Naive B cell (primary cell): ENCODE results near the gene LGR6. TPM values are rescaled to one million over a fixed set of nuclear protein-coding genes. Genes with fewer than 3 reads are reported as not detected.
A peak's percentile ranks its signal among the peaks of the same experiment; 100 is the strongest.

Experiments used
- ATAC-seq, 2 donors: fragments of 150-1000 bp; cut with Tn5 transposase; 2 replicates each; pipeline ENCODE4 v1.10.0; 2021; ENCODE audit warnings: low read depth in 2 of 2, mild to moderate bottlenecking in 2 of 2, moderate library complexity in 2 of 2
- DNase-seq: peaks from one replicate; pipeline ENCODE4 v3.0.0; 2022
- H3K27ac Mint-ChIP-seq, 6 donors: one replicate each; pipeline ENCODE4 v1.8.0; 2020 to 2022; ENCODE audit warnings: mild to moderate bottlenecking in 6 of 6, mixed read lengths in 6 of 6, moderate library complexity in 5 of 6, inconsistent platforms in 2 of 6
- H3K27me3 Mint-ChIP-seq, 3 donors: one replicate each; pipeline ENCODE4 v1.8.0; 2021 to 2022; ENCODE audit warnings: mixed read lengths in 3 of 3, mild to moderate bottlenecking in 1 of 3
- H3K36me3 Mint-ChIP-seq, 2 donors: one replicate each; pipeline ENCODE4 v1.8.0; 2020 to 2022; ENCODE audit warnings: mixed read lengths in 2 of 2, inconsistent platforms in 1 of 2, mild to moderate bottlenecking in 1 of 2
- H3K4me1 Mint-ChIP-seq, 3 donors: one replicate each; pipeline ENCODE4 v1.8.0; 2020 to 2022; ENCODE audit warnings: mixed read lengths in 3 of 3, inconsistent platforms in 1 of 3, mild to moderate bottlenecking in 1 of 3, moderate library complexity in 1 of 3
- H3K4me3 Mint-ChIP-seq, 8 donors: one replicate each; pipeline ENCODE4 v1.8.0; 2020 to 2022; ENCODE audit warnings: mild to moderate bottlenecking in 8 of 8, mixed read lengths in 8 of 8, moderate library complexity in 8 of 8, inconsistent platforms in 2 of 8
- H3K9me3 Mint-ChIP-seq, 7 donors: one replicate each; pipeline ENCODE4 v1.8.0; 2020 to 2022; ENCODE audit warnings: mixed read lengths in 7 of 7, mild to moderate bottlenecking in 5 of 7, inconsistent platforms in 2 of 7, moderate library complexity in 1 of 7
- polyA plus RNA-seq, 6 donors: library from polyadenylated mRNA; unstranded; fragments of 300-500 nt; fragmentation: Illumina TruSeq; gene quantifications; one replicate each; pipeline ENCODE4 v1.2.3, GENCODE V29; 2021; ENCODE audit warnings: low read depth in 6 of 6

Gene LGR6
- polyA plus RNA-seq, 6 donors from 2014 or later = 0.22 TPM; not detected in 5

DNA sequence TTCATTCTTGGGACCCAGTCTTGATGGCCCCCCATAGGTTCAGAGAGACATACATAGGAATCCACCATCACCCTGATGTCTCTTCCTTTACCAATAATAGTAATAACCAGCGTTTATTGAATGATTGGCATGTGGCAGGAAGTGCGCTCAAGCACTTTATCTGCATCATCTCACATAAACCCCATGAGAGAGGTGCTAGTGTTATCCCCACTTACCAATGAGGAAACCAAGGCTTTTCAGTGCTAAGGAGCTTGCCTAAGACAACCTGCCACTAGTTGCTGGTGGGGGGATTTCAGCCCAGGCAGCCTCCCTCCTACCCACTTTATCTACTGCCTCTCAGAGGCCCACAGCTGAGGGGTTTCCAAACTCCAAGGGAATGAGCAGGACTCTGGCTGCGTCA is 7.7 kb downstream of the LGR6 start:
- DNase-seq = no peak
- Mint-ChIP-seq H3K4me3 (no peak overlapping the region), H3K27ac (no peak overlapping the region), H3K27me3 (peaks cover 25 to 45% (median 41%) of the 10 kb centered on the region in 3 donors), H3K4me1 (peaks cover 0 to 13% (median 4%) of the 10 kb centered on the region in 3 donors), H3K36me3 (no peaks in the 10 kb centered on the region), H3K9me3 (no peaks in the 10 kb centered on the region)
- ATAC-seq = no peak

DNA sequence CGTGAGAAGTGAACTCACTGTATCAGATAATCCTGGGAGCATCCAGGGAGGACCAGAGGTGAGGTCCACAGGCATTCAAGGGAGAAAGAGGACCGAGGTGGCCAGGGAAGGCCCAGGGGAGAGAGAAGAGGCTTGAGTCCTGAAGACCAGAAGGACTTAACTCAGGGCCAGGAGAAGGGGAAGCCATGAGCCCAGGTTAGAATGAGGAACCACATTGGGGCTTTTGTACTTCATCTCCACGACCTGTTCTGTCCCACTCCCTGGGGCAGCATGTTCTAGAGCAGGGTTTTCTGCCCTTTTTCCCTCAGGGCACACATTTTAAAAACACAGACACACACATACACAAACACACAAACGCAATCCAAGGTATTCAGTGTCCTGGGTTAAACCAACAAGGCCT is 8.4 kb downstream of the LGR6 start:
- H3K4me1 Mint-ChIP-seq = peaks cover 0 to 13% (median 4%) of the 10 kb centered on the region in 3 donors
- H3K36me3 Mint-ChIP-seq = no peaks in the 10 kb centered on the region
- H3K27ac Mint-ChIP-seq = peak overlapping the region in 1 of 6 donors; percentile 80
- no peak overlapping the region for H3K4me3 Mint-ChIP-seq
- H3K27me3 Mint-ChIP-seq = peaks cover 19 to 38% (median 35%) of the 10 kb centered on the region in 3 donors
- DNase-seq = no peak
- no peaks in the 10 kb centered on the region for H3K9me3 Mint-ChIP-seq
- no peak for ATAC-seq

DNA sequence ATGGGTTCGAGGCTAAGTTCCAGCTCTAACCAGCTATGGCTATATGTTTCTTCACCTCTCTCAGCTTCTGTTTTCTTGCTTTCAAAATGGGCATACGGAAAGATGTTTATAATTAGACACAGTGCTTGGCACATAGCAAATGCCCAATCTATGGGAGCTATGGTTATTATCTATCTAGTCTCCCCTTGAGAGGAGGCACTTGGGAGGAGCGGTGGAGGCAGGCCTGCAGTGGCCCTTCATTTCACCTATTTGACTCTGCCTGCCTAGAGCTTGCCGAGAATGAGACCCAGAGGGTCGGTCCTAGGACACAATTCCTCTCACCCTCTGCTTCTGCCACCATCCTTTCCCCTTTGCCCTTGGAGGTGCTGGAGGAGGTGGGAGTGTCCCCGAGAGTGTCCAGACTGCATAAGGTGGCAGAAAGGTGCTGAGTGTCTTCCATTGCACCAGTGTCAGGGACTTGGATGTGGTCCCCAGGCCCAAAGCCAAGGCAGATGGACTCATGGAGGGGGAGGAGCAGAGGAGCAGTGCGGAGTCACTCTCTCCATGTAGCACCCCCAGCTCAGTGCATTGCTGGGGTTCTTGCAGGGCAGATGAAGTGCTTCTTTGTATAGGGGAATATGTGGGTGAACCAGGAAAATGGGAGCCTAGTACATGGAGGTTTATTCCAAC is 9.0 kb downstream of the LGR6 start:
- Mint-ChIP-seq H3K27ac (no peak overlapping the region), H3K4me1 (peaks cover 0 to 13% (median 4%) of the 10 kb centered on the region in 3 donors), H3K9me3 (no peaks in the 10 kb centered on the region), H3K36me3 (no peaks in the 10 kb centered on the region), H3K27me3 (peaks cover 16 to 36% (median 34%) of the 10 kb centered on the region in 3 donors), H3K4me3 (no peak overlapping the region)
- no peak for ATAC-seq
- no peak for DNase-seq

DNA sequence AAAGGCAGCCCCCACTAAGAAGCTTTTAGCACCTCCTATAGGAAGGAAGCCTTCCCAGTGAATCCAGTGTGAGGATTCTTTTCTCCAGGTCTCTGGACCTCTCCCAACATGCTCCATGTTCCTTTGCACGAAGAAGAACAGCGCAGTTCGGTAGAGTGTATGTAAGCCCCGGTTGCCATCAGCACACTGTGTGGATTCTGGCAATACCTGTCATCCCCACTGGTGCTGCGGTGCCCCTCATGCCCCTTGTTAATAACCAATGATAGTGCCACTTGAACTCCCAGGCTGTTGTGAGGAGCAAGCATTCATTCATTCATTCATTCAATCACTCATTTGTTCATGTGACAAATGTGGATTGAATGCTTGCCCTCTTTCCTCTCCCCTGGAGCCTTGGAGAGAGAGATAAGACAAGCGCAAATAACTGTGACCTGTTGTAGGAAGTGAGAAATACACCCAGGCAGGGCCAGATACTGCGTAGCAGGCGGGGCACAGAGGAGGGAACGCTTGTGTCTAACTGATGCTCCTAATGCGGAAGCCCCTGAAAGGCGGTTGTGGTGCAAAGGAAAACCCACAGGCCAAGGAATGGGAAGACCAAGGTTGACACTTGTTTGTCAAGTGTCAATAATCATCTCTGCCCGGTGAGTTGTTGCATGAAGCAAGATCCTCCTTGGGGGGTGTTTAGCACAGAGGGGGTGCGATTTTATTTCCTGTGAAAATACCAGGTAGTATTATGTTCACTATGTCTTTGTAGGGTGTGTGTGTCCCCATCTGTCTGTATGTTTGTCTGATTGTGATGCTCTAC is 9.8 kb downstream of the LGR6 start:
- H3K4me1 Mint-ChIP-seq = peaks cover 0 to 13% (median 0%) of the 10 kb centered on the region in 3 donors
- ATAC-seq (peak; percentile 87 to 92), DNase-seq (no peak)
- H3K27ac Mint-ChIP-seq = peak overlapping the region in 3 of 6 donors; percentile 21 to 78 (median 68)
- H3K36me3 Mint-ChIP-seq = no peaks in the 10 kb centered on the region
- peaks cover 9 to 30% (median 28%) of the 10 kb centered on the region in 3 donors for H3K27me3 Mint-ChIP-seq
- no peaks in the 10 kb centered on the region for H3K9me3 Mint-ChIP-seq
- H3K4me3 Mint-ChIP-seq = peak overlapping the region in 4 of 8 donors; percentile 22 to 25 (median 22)

DNA sequence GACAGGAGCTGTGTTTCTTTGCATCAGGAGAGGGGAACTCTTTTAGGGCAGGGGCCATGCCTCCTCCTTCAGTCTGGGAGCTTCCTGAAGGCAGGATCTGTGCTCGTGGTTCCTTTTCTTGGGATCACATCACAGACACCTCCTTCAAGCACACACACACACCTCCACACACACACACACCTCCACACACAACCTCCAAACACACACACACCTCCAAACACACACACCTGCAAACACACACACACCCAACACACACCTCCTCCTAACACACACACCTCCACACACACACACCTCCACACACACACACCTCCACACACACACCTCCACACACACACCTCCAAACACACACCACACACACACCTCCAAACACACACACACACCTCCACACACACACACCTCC is 10.5 kb downstream of the LGR6 start:
- ATAC-seq (no peak), DNase-seq (no peak)
- H3K27me3 Mint-ChIP-seq = peaks cover 8 to 25% (median 22%) of the 10 kb centered on the region in 3 donors
- no peak overlapping the region for H3K4me3 Mint-ChIP-seq
- H3K9me3 Mint-ChIP-seq = no peaks in the 10 kb centered on the region
- H3K27ac Mint-ChIP-seq = no peak overlapping the region
- peaks cover 0 to 10% (median 0%) of the 10 kb centered on the region in 3 donors for H3K4me1 Mint-ChIP-seq
- no peaks in the 10 kb centered on the region for H3K36me3 Mint-ChIP-seq

DNA sequence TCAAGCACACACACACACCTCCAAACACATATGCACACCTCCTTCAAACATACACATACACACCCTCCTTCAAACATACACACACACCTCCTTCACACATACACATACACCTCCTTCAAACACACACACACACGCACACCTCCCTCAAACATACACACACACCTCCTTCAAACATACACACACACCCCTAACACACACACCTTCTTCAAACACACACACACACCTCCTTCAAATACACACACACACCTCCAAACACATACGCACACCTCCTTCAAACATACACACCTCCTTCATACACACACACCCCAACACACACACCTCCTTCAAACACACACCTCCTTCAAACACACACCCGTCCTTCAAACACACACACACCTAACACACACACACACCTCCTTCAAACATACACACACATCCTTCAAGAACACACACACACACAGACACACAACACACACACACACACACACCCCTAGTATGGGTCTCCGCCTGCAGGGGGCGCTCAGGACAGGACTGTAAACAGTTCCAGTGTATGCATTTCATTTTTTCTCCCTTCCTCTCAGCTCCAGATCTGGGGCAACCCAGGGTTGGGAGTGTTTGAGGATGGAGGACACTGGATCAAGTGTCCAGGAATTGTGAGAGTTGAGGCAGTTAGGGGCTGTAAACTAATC is 12.1 kb downstream of the LGR6 start:
- peaks cover 0 to 8% (median 0%) of the 10 kb centered on the region in 3 donors for H3K4me1 Mint-ChIP-seq
- ATAC-seq (no peak), DNase-seq (no peak)
- no peak overlapping the region for H3K4me3 Mint-ChIP-seq
- H3K9me3 Mint-ChIP-seq = no peaks in the 10 kb centered on the region
- no peaks in the 10 kb centered on the region for H3K36me3 Mint-ChIP-seq
- H3K27me3 Mint-ChIP-seq = peaks cover 5 to 19% (median 14%) of the 10 kb centered on the region in 3 donors
- H3K27ac Mint-ChIP-seq = no peak overlapping the region

DNA sequence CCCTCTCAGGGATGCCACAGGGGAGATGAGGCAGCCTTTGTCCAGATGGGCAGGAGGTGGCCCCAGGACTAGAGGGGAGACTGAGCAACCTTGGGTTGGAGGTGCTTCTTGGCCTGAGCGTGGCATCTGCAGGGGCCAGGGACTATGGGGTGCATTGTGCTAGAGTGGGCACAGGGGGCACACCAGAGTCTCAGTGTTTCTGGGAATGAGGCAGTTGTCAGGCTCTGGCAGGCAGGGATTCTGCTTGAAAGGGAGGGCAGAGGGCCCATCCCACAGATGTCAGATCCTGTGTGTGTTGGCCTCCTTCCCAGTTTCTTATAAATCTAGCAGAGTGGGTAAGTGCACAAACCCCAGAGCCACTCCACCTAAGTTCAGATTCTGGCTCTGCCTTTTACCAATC is 13.7 kb downstream of the LGR6 start:
- H3K27me3 Mint-ChIP-seq = peaks cover 13 to 26% (median 21%) of the 10 kb centered on the region in 3 donors
- DNase-seq (no peak), ATAC-seq (no peak)
- no peak overlapping the region for H3K4me3 Mint-ChIP-seq
- no peaks in the 10 kb centered on the region for H3K9me3 Mint-ChIP-seq
- H3K36me3 Mint-ChIP-seq = no peaks in the 10 kb centered on the region
- no peak overlapping the region for H3K27ac Mint-ChIP-seq
- H3K4me1 Mint-ChIP-seq = no peaks in the 10 kb centered on the region

DNA sequence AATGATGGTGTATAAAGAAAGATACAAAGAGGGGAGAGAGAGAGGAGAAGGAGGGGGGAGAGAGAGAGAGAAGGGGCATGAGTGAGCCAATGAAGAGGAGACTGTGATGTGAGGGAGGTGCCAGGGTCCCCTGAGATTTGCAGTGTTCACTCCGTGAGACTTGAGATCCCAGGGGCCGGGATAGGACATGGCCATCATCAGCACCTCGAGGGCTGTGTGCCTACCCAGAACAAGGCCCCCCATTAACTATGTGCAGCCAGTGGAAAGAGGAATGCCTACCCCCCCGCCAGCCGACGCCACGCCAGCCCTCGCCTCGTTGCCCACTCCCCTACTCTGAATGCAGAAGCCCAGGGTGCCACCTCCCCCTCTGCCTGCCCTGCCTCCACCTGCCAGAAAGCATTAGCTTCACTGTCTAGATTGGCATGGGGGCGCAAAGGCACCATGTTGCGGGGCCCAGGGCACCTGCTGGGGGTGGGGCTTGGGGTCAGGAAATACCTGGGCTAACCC is 14.8 kb downstream of the LGR6 start:
- no peak for ATAC-seq

DNA sequence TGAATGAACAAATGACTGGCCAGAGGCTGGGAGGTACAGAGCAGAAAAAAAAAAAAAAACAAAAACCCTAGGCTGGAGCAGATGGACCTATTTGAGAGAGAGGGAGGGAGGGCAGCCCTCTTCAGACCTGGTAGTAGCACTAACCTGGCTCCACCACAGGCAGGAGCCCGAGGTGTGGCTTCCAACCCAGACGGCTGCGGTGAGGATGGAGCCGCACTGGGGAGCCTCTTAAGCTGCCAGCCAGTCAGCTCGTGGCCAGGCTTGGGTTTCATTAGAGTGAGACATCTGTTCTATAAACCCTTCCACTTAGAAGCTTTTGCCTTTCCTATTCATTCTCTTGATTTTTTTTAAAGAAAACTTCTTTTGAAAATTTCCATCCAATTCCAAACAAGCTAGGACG is 16.8 kb downstream of the LGR6 start:
- Mint-ChIP-seq H3K9me3 (no peaks in the 10 kb centered on the region), H3K4me3 (no peak overlapping the region), H3K36me3 (no peaks in the 10 kb centered on the region), H3K27me3 (peaks cover 32 to 57% (median 50%) of the 10 kb centered on the region in 3 donors), H3K4me1 (peaks cover 0 to 6% (median 5%) of the 10 kb centered on the region in 3 donors), H3K27ac (no peak overlapping the region)
- ATAC-seq (no peak), DNase-seq (no peak)

More for the DNA sequence above, 14.8 kb downstream of the LGR6 start:
- H3K4me3 Mint-ChIP-seq = no peak overlapping the region
- no peaks in the 10 kb centered on the region for H3K9me3 Mint-ChIP-seq
- DNase-seq = no peak
- peaks cover 22 to 37% (median 33%) of the 10 kb centered on the region in 3 donors for H3K27me3 Mint-ChIP-seq
- H3K27ac Mint-ChIP-seq = no peak overlapping the region
- no peaks in the 10 kb centered on the region for H3K36me3 Mint-ChIP-seq
- no peaks in the 10 kb centered on the region for H3K4me1 Mint-ChIP-seq

DNA sequence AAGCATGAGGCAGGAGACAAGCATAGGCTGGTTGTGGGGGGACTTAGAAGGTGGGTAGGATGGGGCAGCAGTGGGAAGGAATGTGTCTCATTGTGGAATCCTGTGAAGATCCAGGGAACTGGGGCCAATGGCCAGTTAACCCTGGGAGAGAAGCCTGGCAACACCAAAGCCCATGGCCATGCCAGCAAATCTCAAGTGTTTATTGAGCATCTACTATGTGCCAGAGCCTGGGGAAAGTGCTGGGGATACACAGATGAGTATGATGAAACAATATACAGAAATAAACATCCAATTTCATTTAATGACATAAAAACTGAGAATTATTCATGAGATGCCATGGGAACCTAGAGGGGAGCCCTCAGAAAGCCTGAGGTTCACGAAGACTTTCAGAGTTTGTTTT is 17.4 kb downstream of the LGR6 start:
- peaks cover 0 to 6% (median 5%) of the 10 kb centered on the region in 3 donors for H3K4me1 Mint-ChIP-seq
- ATAC-seq = no peak
- H3K9me3 Mint-ChIP-seq = no peaks in the 10 kb centered on the region
- no peak overlapping the region for H3K4me3 Mint-ChIP-seq
- no peak for DNase-seq
- peaks cover 38 to 62% (median 56%) of the 10 kb centered on the region in 3 donors for H3K27me3 Mint-ChIP-seq
- no peak overlapping the region for H3K27ac Mint-ChIP-seq
- no peaks in the 10 kb centered on the region for H3K36me3 Mint-ChIP-seq

DNA sequence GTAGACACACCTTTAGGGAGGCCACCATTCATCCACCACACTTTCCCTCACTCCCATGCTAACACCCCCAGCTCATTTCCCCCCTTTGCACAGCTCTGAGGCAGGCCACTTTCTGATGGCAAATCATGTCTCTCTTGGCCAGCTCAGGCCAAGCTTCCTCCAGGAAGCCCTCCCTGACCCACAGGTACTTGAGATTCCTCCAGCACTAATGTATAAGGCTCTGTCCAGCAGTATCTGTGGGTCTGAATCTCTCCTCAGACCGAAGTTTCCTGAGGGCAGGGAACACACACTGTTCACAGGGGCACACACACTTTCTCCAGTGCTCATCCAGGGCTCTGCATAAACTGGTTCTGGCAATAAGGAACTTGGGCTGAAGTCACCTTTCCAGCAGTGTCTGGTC is 19.2 kb downstream of the LGR6 start:
- ATAC-seq = no peak
- no peak overlapping the region for H3K27ac Mint-ChIP-seq
- H3K4me1 Mint-ChIP-seq = peaks cover 0 to 6% (median 5%) of the 10 kb centered on the region in 3 donors
- DNase-seq = no peak
- no peak overlapping the region for H3K4me3 Mint-ChIP-seq
- H3K9me3 Mint-ChIP-seq = no peaks in the 10 kb centered on the region
- peaks cover 52 to 79% (median 73%) of the 10 kb centered on the region in 3 donors for H3K27me3 Mint-ChIP-seq
- no peaks in the 10 kb centered on the region for H3K36me3 Mint-ChIP-seq

DNA sequence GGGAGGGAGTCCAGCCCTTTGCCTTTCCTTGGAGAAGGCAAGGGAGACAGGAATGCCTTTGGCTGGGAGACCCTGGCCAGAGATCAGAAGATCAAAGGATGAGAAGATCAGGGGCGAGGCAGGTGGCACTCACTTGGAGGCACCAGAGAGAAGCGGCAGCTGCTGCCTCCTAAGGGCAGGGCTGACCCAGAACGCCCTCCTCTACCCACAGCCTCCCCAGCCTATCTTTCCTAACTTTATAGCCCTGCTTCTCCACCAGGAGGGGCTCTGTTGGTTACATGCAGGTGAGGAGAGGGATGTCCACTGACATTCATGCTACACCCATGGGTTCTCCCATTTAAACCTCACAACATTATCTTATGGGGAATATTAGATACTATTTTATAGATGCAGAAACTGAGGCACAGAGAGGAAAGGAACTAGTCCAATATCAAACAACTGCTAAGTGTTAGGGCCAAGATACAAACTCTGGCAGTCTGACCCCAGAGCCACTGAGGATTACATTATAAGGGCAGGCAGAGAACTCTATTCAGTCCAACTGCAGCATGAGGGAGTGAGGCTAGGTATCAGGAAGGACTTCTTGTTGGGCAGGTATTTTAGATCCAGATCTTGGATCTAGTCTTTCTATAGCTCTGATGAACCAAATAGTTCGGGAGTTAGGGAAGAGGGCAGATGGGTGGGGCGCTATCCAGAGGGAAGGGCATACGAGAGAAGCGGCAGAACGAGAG is 19.9 kb downstream of the LGR6 start:
- peaks cover 0 to 6% (median 5%) of the 10 kb centered on the region in 3 donors for H3K4me1 Mint-ChIP-seq
- peak overlapping the region in 1 of 6 donors; percentile 2 for H3K27ac Mint-ChIP-seq
- H3K27me3 Mint-ChIP-seq = peaks cover 58 to 81% (median 78%) of the 10 kb centered on the region in 3 donors
- DNase-seq (no peak), ATAC-seq (no peak)
- H3K9me3 Mint-ChIP-seq = no peaks in the 10 kb centered on the region
- peak overlapping the region in 2 of 8 donors; percentile 12 to 32 for H3K4me3 Mint-ChIP-seq
- no peaks in the 10 kb centered on the region for H3K36me3 Mint-ChIP-seq
